Type B pancreatic cell (in vitro differentiated cells): ENCODE results near the gene G6PC3. TPM values are rescaled to one million over a fixed set of nuclear protein-coding genes. Genes with fewer than 3 reads are reported as not detected.

Experiments
- DNase-seq: peaks from one replicate; pipeline ENCODE4 v3.0.0; 2021; ENCODE audit warnings: mixed read lengths; ENCODE audit not compliant: unreplicated experiment; ENCODE audit errors: extremely low spot score
- H3K27ac Mint-ChIP-seq: 2 replicates; pipeline ENCODE4 v1.8.0; 2021; ENCODE audit warnings: mild to moderate bottlenecking, mixed read lengths
- H3K27me3 Mint-ChIP-seq: 2 replicates; pipeline ENCODE4 v1.8.0; 2021; ENCODE audit warnings: mixed read lengths
- H3K36me3 Mint-ChIP-seq: 2 replicates; pipeline ENCODE4 v1.8.0; 2021; ENCODE audit warnings: mixed read lengths
- H3K4me1 Mint-ChIP-seq: one replicate; pipeline ENCODE4 v1.8.0; 2021; ENCODE audit warnings: mixed read lengths; ENCODE audit not compliant: unreplicated experiment
- H3K4me3 Mint-ChIP-seq: 2 replicates; pipeline ENCODE4 v1.8.0; 2021; ENCODE audit warnings: mild to moderate bottlenecking, mixed read lengths
- H3K9me3 Mint-ChIP-seq: 2 replicates; pipeline ENCODE4 v1.8.0; 2021; ENCODE audit warnings: mixed read lengths
- total RNA-seq: library from RNA; stranded (reverse); gene quantifications from 2 replicates; pipeline ENCODE4 v1.2.1, GENCODE V29; 2021; ENCODE audit warnings: low replicate concordance
- TF ChIP-seq, protein P1 (sequence below): fragments of 200-600 bp; sonication (generic); conservative IDR thresholded peaks from 2 replicates; pipeline ENCODE4 v1.5.0; 2021; ENCODE audit warnings: antibody characterized with exemption, mild to moderate bottlenecking

Gene G6PC3
- total RNA-seq, 1 donor from 2014 or later = 63.7 TPM

- Mint-ChIP-seq H3K4me3 (no peak overlapping the region), H3K27me3 (no peaks in the 10 kb centered on the region), H3K4me1 (peaks cover 6% of the 10 kb centered on the region), H3K9me3 (no peaks in the 10 kb centered on the region), H3K27ac (no peak overlapping the region), H3K36me3 (peaks cover 12% of the 10 kb centered on the region)
- DNase-seq = no peak
- TF ChIP-seq, protein P1, sequence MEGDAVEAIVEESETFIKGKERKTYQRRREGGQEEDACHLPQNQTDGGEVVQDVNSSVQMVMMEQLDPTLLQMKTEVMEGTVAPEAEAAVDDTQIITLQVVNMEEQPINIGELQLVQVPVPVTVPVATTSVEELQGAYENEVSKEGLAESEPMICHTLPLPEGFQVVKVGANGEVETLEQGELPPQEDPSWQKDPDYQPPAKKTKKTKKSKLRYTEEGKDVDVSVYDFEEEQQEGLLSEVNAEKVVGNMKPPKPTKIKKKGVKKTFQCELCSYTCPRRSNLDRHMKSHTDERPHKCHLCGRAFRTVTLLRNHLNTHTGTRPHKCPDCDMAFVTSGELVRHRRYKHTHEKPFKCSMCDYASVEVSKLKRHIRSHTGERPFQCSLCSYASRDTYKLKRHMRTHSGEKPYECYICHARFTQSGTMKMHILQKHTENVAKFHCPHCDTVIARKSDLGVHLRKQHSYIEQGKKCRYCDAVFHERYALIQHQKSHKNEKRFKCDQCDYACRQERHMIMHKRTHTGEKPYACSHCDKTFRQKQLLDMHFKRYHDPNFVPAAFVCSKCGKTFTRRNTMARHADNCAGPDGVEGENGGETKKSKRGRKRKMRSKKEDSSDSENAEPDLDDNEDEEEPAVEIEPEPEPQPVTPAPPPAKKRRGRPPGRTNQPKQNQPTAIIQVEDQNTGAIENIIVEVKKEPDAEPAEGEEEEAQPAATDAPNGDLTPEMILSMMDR = no peak
These were observed 6.4 kb downstream of the G6PC3 start for GRCh38 chr17:44076716-44077594.

DNA sequence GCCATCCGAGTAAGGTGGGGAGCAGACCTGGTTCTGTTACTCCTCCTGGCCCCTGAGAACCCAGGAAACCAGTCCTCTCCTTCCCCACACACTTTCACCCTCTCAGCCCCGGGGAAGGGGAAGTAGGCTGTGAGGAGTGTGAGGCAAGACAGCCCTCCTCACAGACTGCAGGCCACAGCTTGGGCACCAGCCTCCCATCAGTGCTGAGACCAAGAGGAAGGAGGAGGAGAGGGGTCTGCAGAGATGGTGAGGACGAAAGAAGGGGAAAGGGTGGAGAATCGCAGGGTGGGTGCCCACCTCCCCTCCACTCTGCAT, 7.0 kb downstream of the G6PC3 start:
- no peak overlapping the region for H3K4me3 Mint-ChIP-seq
- no peak for DNase-seq
- TF ChIP-seq, protein P1 = no peak
- no peaks in the 10 kb centered on the region for H3K27me3 Mint-ChIP-seq
- H3K36me3 Mint-ChIP-seq = peaks cover 10% of the 10 kb centered on the region
- H3K4me1 Mint-ChIP-seq = peaks cover 3% of the 10 kb centered on the region
- H3K27ac Mint-ChIP-seq = no peak overlapping the region
- no peaks in the 10 kb centered on the region for H3K9me3 Mint-ChIP-seq

GRCh38 chr17:44078412-44078811, 7.9 kb downstream of the G6PC3 start:
- H3K9me3 Mint-ChIP-seq = no peaks in the 10 kb centered on the region
- peaks cover 10% of the 10 kb centered on the region for H3K36me3 Mint-ChIP-seq
- TF ChIP-seq, protein P1 = no peak
- DNase-seq = no peak
- H3K4me3 Mint-ChIP-seq = no peak overlapping the region
- no peaks in the 10 kb centered on the region for H3K27me3 Mint-ChIP-seq
- no peak overlapping the region for H3K27ac Mint-ChIP-seq
- peaks cover 3% of the 10 kb centered on the region for H3K4me1 Mint-ChIP-seq

DNA sequence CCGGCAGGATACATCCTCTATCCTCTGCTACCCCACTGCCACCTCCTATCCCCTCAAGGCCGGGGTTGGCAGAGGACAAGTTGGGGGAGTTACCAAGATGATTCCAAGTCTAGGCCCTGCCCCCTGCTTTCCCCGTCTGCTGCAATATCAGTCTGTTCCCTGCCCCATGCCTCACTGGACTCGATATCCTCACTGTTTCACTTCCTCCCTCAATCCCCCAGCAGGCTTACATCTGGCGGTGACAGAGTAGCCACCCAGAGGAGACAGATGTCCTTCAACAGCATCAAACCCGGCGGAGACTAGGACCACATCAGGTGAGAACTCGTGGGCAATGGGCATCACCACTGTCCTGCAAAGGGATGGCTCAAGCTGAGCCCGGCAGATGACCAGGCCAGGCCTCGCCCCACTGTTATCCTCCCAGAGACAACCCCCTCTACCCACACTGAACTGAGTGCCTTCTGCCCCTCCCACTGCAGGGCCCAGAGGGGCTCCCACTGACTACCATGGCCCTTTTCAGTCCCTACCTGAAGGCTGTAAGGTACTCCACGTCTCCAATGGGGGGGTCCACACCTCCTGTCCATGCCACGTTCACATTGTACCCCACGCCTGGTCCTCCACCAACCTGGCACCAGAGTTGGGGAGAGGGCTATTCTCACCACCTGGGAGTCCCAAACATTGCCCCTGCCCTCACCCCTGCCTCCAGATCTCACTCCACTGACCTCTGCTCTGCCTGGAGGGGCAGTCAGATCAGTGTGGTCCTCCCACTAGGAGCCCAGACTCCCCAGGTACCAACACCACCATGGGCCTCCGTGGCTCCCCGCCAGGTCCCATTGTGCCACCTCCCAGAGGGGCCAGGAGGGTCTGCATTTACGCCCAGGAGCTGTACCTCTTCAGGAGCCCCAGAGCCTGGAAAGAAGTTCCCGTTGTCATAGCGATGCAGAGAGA, 9.6 kb downstream of the G6PC3 start:
- H3K9me3 Mint-ChIP-seq = no peaks in the 10 kb centered on the region
- TF ChIP-seq, protein P1 = no peak
- peaks cover 9% of the 10 kb centered on the region for H3K4me1 Mint-ChIP-seq
- no peak for DNase-seq
- peaks cover 10% of the 10 kb centered on the region for H3K36me3 Mint-ChIP-seq
- H3K27ac Mint-ChIP-seq = no peak overlapping the region
- no peak overlapping the region for H3K4me3 Mint-ChIP-seq
- H3K27me3 Mint-ChIP-seq = no peaks in the 10 kb centered on the region

- peaks cover 13% of the 10 kb centered on the region for H3K4me1 Mint-ChIP-seq
- no peaks in the 10 kb centered on the region for H3K9me3 Mint-ChIP-seq
- no peaks in the 10 kb centered on the region for H3K27me3 Mint-ChIP-seq
- peaks cover 7% of the 10 kb centered on the region for H3K36me3 Mint-ChIP-seq
- H3K4me3 Mint-ChIP-seq = no peak overlapping the region
- no peak overlapping the region for H3K27ac Mint-ChIP-seq
- TF ChIP-seq, protein P1 = no peak
- no peak for DNase-seq
These were observed 11.1 kb downstream of the G6PC3 start for GRCh38 chr17:44081681-44082080.
